ENCODE data around the gene SHISA7. TPM values are rescaled to one million over a fixed set of nuclear protein-coding genes. Genes with fewer than 3 reads are reported as not detected.

SHISA7 gene
- total RNA-seq, 1 donor from 2014 or later, result not detected

GRCh38 chr19:55474269-55475265, 31.5 kb upstream of the SHISA7 start:
- H3K27me3 Mint-ChIP-seq (ENCODE audit: unreplicated experiment), result peaks cover 22% of the 10 kb centered on the region
- no peak overlapping the region for H3K27ac Mint-ChIP-seq (ENCODE audit: unreplicated experiment)
- H3K4me1 Mint-ChIP-seq (ENCODE audit: unreplicated experiment), result peaks cover 11% of the 10 kb centered on the region
- H3K9me3 Mint-ChIP-seq (ENCODE audit: unreplicated experiment), result no peaks in the 10 kb centered on the region
- no peak for DNase-seq (ENCODE audit: low spot score)
- H3K36me3 Mint-ChIP-seq (ENCODE audit: low read depth, unreplicated experiment), result peaks cover 12% of the 10 kb centered on the region
- no peak for TF ChIP-seq CTCF (IDR thresholded peaks at IDR 0.05; ENCODE audit: unreplicated experiment)
- no peak overlapping the region for H3K4me3 Mint-ChIP-seq (ENCODE audit: unreplicated experiment)

GRCh38 chr19:55473225-55474012, 30.3 kb upstream of the SHISA7 start:
- Mint-ChIP-seq H3K9me3 (ENCODE audit: unreplicated experiment) (no peaks in the 10 kb centered on the region), H3K27me3 (ENCODE audit: unreplicated experiment) (peaks cover 22% of the 10 kb centered on the region), H3K36me3 (ENCODE audit: low read depth, unreplicated experiment) (peaks cover 7% of the 10 kb centered on the region), H3K4me1 (ENCODE audit: unreplicated experiment) (peaks cover 8% of the 10 kb centered on the region), H3K4me3 (ENCODE audit: unreplicated experiment) (no peak overlapping the region), H3K27ac (ENCODE audit: unreplicated experiment) (no peak overlapping the region)
- no peak for DNase-seq (ENCODE audit: low spot score)
- no peak for TF ChIP-seq CTCF (IDR thresholded peaks at IDR 0.05; ENCODE audit: unreplicated experiment)

DNA sequence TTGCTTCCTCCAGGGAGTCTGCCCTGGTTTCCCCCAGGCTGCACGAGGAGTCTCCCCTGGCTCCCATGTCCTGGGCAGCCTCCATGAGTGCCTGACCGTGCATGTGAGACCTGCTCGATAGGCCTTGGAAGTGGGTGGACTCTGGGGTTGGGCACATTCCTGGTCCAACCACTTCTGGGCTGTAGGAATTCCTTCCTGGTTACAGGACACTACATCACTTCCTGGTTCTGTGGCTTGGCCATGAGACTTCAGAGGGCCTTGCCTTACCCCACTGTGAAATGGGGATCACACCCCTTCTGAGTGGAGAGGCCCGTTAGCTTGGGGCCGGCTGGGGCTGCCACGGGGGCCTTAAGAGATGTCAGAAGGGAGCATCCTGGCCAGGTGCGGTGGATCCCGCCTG, 29.4 kb upstream of the SHISA7 start:
- Mint-ChIP-seq H3K27ac (ENCODE audit: unreplicated experiment) (no peak overlapping the region), H3K4me3 (ENCODE audit: unreplicated experiment) (no peak overlapping the region), H3K9me3 (ENCODE audit: unreplicated experiment) (no peaks in the 10 kb centered on the region), H3K4me1 (ENCODE audit: unreplicated experiment) (no peaks in the 10 kb centered on the region), H3K27me3 (ENCODE audit: unreplicated experiment) (peaks cover 15% of the 10 kb centered on the region), H3K36me3 (ENCODE audit: low read depth, unreplicated experiment) (no peaks in the 10 kb centered on the region)
- no peak for DNase-seq (ENCODE audit: low spot score)
- TF ChIP-seq CTCF (IDR thresholded peaks at IDR 0.05; ENCODE audit: unreplicated experiment), result no peak

- Mint-ChIP-seq H3K4me3 (ENCODE audit: unreplicated experiment) (no peak overlapping the region), H3K9me3 (ENCODE audit: unreplicated experiment) (no peaks in the 10 kb centered on the region), H3K27ac (ENCODE audit: unreplicated experiment) (no peak overlapping the region), H3K4me1 (ENCODE audit: unreplicated experiment) (no peaks in the 10 kb centered on the region), H3K36me3 (ENCODE audit: low read depth, unreplicated experiment) (no peaks in the 10 kb centered on the region), H3K27me3 (ENCODE audit: unreplicated experiment) (peaks cover 18% of the 10 kb centered on the region)
- TF ChIP-seq CTCF (IDR thresholded peaks at IDR 0.05; ENCODE audit: unreplicated experiment), result no peak
- no peak for DNase-seq (ENCODE audit: low spot score)
Observed at GRCh38 chr19:55471266-55471665, 28.2 kb upstream of the SHISA7 start.
